GM12801 (cell line): Measurements from ENCODE around the gene ABLIM1.

ENCODE experiments used
- TF ChIP-seq, protein P1 (sequence below): IDR thresholded peaks from one replicate; pipeline ENCODE4 v1.5.1; 2011; ENCODE audit warnings: control low read depth; ENCODE audit not compliant: insufficient read length; ENCODE audit errors: extremely low read depth

ABLIM1 gene

DNA sequence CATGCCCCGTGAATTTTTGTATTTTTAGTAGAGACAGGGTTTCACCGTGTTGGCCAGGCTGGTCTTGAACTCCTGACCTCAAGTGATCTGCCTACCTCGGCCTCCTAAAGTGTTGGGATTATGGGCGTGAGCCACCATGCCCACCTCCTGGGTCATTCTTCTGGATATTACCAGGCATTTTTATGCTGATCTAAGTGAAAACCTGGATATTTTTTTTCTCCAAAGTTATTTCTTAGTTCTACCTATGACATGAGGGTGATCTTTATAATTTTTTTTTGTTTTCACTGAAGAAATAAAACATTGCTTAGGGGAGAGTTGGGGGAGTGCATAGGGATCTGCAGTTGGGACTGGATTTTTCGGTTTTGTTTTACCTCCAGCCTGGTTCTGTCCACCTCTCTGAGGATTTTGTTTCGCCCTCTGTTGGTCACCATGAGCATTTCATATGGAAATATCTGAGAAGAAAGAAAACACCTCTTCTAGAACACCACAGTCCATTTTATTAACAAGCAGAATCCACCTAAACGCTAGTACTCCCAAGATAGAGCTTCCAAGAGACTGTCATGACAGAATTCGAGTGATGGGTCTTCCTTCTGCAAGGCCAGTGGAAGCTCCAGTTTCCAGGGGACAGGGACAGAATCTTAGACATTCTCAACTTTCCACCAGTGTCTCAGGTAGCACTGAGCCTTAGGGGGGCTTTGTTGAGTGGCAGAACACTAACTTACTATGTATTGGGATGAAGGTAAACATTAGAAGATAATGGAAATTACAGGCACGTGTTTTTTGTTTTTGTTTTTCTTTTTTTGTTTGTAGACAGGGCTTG is 220.4 kb downstream of the ABLIM1 start:
- TF ChIP-seq, protein P1, sequence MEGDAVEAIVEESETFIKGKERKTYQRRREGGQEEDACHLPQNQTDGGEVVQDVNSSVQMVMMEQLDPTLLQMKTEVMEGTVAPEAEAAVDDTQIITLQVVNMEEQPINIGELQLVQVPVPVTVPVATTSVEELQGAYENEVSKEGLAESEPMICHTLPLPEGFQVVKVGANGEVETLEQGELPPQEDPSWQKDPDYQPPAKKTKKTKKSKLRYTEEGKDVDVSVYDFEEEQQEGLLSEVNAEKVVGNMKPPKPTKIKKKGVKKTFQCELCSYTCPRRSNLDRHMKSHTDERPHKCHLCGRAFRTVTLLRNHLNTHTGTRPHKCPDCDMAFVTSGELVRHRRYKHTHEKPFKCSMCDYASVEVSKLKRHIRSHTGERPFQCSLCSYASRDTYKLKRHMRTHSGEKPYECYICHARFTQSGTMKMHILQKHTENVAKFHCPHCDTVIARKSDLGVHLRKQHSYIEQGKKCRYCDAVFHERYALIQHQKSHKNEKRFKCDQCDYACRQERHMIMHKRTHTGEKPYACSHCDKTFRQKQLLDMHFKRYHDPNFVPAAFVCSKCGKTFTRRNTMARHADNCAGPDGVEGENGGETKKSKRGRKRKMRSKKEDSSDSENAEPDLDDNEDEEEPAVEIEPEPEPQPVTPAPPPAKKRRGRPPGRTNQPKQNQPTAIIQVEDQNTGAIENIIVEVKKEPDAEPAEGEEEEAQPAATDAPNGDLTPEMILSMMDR, result no peak

DNA sequence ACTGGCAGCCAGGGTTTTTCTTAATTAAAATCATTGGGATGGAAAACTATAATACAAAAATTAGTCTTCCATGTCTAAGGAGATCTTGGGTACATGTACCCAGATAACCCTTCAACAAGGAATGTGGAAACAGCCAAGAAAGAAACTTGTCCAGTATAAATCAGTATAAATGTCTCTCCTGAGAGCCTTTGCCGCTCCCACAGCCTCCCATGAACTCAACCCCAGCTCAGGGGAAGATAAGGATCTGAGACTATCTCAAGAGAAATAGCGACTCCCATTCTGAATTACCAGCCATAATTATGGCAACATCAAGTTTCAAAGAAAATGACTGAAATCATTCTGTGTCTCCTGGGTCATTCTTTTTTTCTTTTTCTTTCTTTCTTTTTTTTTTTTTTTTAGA is 221.1 kb downstream of the ABLIM1 start:
- TF ChIP-seq, protein P1, result no peak

DNA sequence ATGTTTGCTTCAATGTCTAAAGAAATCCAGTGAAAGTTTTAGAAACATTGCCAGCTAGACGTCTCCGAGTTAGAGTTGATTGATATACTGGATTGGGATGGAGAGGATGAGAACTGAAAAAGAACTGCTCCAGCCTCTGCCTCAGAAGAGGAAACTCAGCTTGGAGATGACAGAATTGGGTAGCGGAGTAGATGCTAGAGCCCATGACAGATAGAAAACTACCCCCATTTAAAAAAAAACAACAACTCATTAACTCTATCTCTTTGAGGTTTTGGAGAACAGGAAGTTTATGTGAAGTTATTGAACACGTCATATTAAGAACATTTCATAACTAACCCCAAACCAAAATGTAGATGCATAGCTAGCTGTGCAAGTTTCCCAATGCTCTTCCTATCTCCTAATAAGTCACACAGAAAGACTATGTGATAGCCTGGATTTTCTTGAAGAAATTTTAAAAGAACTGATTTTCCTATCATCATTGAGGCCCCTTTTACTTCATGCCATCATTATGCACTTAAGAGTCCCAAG is 225.4 kb downstream of the ABLIM1 start:
- TF ChIP-seq, protein P1, result no peak

DNA sequence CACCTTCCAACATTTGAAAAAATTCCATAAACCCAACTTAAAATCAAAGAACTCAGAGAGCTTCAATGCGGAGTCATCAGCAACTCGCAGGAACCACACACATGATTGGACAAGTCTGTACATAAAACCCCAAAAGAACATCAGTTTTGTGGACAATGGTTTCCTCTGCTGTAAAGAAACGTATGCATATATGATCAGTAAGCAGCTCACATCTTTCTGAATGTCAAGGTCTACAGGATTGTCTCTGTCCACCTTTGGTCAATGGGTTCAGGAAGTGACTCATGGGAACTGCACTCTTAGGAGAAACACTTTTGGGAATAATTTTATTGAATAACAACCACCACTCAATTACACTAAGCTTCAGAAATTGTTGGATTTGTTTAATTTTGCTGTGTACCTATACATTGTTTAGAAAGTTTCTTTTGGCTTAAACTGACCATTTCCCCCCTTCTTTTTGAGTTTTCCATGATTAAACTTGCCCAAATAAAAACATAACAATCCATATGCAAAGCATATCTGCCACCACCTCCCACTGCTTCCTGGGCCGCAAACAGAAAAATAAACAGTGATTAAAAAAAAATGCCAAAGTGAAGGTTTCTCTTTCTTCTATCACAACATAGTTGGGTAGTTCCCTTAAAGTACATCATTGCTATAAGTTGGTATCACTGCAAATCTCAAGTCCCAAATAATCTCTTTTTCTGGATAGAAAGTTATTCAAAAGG is 226.5 kb downstream of the ABLIM1 start:
- TF ChIP-seq, protein P1, result no peak

DNA sequence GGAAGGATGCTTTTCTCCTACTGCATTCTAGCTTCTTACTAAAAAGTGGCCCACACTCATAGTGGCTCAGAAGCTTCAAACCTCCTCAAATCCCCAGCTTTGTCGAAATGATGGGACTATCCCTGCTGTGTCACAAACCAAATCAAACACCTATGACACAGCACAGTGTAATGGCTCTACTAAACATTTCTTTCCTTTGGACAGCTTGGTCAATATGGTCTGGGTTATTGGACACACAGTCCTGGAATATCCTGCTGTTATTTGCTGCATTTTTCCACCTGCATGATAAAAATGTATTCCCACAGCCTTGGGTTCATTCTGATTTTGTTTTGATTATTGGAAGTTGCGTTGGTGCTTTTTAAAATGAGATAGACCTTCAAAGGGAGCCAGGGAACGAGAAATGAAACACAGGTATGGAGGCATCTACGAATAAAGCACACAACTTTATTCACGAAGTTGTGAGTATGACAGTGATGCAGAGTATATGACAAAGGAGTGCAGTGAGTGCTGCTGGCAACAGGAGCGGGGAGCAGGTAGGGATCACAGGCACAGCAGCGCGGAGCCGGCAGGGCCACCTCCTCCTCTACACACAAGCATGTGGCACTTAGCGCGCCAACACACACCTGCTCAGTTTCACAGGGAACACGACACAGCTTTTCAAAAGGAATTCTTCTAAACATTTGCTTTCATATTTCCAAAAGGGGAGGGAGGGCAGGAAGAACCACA is 227.2 kb downstream of the ABLIM1 start:
- TF ChIP-seq, protein P1, result no peak

DNA sequence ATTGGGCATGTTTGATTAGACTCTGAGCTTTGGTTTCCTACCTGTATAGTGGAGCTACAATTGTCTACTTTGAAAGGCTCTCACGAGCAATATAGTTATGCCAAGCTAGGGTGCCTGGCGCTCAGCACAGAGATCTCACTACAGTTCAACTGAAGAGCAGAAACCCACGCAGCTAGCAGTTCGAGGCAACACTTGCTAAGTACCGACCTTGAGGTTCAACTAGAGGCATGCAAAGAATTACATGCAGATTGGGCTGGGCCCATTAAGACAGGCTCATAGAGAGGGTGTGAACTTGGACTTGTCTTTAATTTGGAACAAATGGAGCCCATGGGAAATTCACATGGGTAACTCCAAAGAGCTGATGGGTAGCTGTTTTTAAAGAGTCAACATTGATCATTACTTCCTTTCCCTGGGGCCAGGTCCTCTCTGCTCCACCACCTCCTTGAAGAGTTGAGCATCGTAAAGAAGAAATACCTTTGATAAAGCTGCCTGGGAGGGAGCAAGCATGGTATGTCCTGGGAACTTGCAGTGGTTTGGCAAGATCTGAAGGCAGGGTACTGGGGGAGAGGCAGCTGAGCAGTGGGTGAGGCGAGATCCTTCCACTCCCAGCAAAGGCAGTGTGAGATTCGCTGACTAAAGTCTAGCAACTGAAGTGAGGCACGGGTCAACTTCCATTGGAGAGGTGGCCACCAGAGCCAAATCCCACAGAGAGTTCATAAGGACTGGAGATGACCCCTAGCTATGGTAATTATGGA is 228.3 kb downstream of the ABLIM1 start:
- TF ChIP-seq, protein P1, result no peak
